ENCODE data around the gene SUCLG1. TPM values are rescaled to one million over a fixed set of nuclear protein-coding genes. Genes with fewer than 3 reads are reported as not detected.

Gene SUCLG1
- total and polyA plus RNA-seq, 2 of the 4 experiments (the other 2 are of a cell fraction), result 50.5 to 52.7 TPM

DNA sequence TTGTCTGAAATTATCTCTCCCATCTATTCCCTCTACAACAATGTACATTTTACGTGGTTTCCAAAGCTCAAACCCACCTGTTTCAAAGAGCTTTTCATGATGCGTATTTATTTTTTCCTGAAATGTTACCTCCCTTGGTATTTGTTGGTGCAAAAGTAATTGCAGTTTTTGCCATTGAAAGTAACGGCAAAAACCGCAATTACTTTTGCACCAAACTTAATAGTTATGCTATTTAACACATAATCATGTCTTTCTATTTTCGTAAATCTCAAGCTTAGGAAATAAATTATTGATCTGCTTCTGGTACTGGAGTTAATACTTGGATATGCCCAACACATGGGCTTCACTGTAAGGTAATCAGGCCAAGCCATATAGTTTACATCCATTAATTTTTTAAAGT is 85.2 kb downstream of the SUCLG1 start:
- Histone ChIP-seq H2BK15ac (ENCODE audit: low read depth, low read length) (no peak overlapping the region), H3K27me3 (ENCODE audit: control insufficient read depth, insufficient read depth, low read length) (no peaks in the 10 kb centered on the region), H3K27ac (ENCODE audit: insufficient read depth, low read length) (no peak overlapping the region), H3K4ac (ENCODE audit: low read depth, low read length) (no peak overlapping the region), H2AK9ac (replicated peaks; ENCODE audit: low read depth, low read length, poor library complexity) (no peak overlapping the region), H3K9ac (ENCODE audit: low read depth, low read length) (no peak overlapping the region), H3K4me2 (ENCODE audit: low read depth, low read length) (no peak overlapping the region), H3K4me1 (ENCODE audit: control insufficient read depth, insufficient read depth, low read length) (no peaks in the 10 kb centered on the region), H3K23ac (ENCODE audit: low read depth, low read length) (no peak overlapping the region), H4K8ac (ENCODE audit: low read depth in 2 of 2, low read length in 2 of 2) (no peak overlapping the region), H4K91ac (ENCODE audit: insufficient read depth, low read depth, low read length) (no peak overlapping the region), H3K4me3 (ENCODE audit: insufficient read depth, low read depth, low read length) (no peak overlapping the region), H3K9me1 (ENCODE audit: insufficient read depth, low read length) (no peaks in the 10 kb centered on the region), H3K79me1 (ENCODE audit: low read depth in 1 of 2, low read length in 2 of 2) (no peaks in the 10 kb centered on the region), H2BK120ac (ENCODE audit: low read depth, low read length) (no peak overlapping the region), H4K20me1 (ENCODE audit: insufficient read depth, low read length) (no peaks in the 10 kb centered on the region), H2BK5ac (ENCODE audit: low read depth, low read length, poor library complexity, severe bottlenecking) (no peak overlapping the region), H4K5ac (ENCODE audit: low read depth, low read length) (no peak overlapping the region), H2AK5ac (ENCODE audit: low read depth, low read length) (no peak overlapping the region), H3K18ac (ENCODE audit: low read depth, low read length) (no peak overlapping the region), H2BK20ac (ENCODE audit: low read depth, low read length) (no peak overlapping the region), H3K56ac (ENCODE audit: extremely low read depth, insufficient read depth, low read length) (no peak overlapping the region), H2AFZ (replicated peaks; ENCODE audit: low read length, poor library complexity) (no peak overlapping the region), H3K14ac (replicated peaks; ENCODE audit: low read depth, low read length) (no peak overlapping the region), H3K9me3 (ENCODE audit: control insufficient read depth, insufficient read depth, low read length) (no peaks in the 10 kb centered on the region), H3K36me3 (ENCODE audit: control insufficient read depth, insufficient read depth, low read length) (no peaks in the 10 kb centered on the region)
- intact Hi-C loops (cut with micrococcal nuclease) (no loop called here), dilution Hi-C loops (cut with HindIII; ENCODE audit: low sequenced_read_pairs, unreplicated experiment) (no loop called here), in situ Hi-C loops (cut with MboI; ENCODE audit: low sequenced_read_pairs) (no loop called here)
- DNase-seq, result no peak
- ChIA-PET POLR2A (ENCODE audit: unreplicated experiment) (no interaction called here), CTCF (no interaction called here)
- TF ChIP-seq SMC3 (IDR thresholded peaks at IDR 0.05; ENCODE audit: low read depth, low read length), result no peak
- ATAC-seq (ENCODE audit: low read depth), result no peak
- WGBS, 2 experiments (ENCODE audit: extremely low coverage in 2 of 2, insufficient read length in 1 of 2), result no CpG with 5 or more reads among the region's 5 CpGs
- no TSS peak for BruUV-seq (replicated peaks)

Other genes with a start within 250 kb of the SUCLG1 start
- gene DNAH6, start 57.2 kb upstream of the SUCLG1 start, total RNA-seq (2012; rRNA removed), result under 0.01 TPM in 2 replicates
- gene DNAH6, start 57.2 kb upstream of the SUCLG1 start, polyA plus RNA-seq (2012; rRNA removed), result 0.07 and 0.09 TPM in 2 replicates

All from IMR-90 (cell line).